ENCODE results near the gene WASF2. TPM values are rescaled to one million over a fixed set of nuclear protein-coding genes. Genes with fewer than 3 reads are reported as not detected.

The WASF2 gene
- total RNA-seq, 1 experiment from 2014 or later: 20.7 TPM

DNA sequence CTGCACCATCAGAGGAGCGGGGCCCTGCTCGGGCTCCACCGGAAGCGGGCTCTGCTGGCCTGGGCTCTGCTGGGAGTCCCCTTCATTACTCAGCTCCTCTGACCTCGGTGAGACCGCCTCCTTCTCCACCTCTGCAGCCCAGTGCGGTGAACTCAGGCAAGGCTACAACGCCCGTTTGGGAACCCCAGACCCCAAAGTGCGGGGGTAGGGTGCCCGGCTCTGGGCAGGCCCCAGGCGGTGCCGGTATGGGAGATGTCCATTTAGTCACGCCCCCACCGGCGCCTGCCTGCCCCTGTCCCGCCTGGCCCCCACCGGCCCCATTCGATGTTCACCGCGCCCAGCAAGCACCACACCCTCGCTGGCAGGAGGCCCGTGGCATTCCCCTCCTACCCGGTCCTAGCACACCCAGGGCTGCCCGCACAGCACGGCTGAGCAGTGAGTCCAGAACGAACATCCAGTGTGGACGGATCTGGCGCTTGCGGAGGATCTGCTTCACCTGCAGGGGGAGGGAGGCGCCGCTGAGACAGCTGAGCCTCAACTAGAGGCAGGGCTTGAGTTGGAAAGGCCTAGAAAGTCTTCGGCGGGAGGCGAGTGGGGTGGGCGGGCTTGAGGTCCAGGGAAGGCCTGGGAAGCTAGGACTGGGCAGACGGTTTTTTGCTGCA is 133.2 kb downstream of the WASF2 start:
- CTCF ChIA-PET: no interaction called here
- Histone ChIP-seq H3F3A (ENCODE audit: low read length, unreplicated experiment) (no peaks in the 10 kb centered on the region), H3K9me3 (ENCODE audit: low read length) (no peaks in the 10 kb centered on the region), H3K79me2 (ENCODE audit: low read length) (no peaks in the 10 kb centered on the region), H3K27me3 (ENCODE audit: low read length) (no peaks in the 10 kb centered on the region), H3K4me3 (ENCODE audit: low read length) (no peak overlapping the region), H4K20me1 (ENCODE audit: low read length) (no peaks in the 10 kb centered on the region), H3K4me1 (ENCODE audit: insufficient read depth, low read length) (no peaks in the 10 kb centered on the region), H3K9ac (ENCODE audit: low read length) (no peak overlapping the region), H2AFZ (ENCODE audit: low read length) (no peak overlapping the region), H3K36me3 (ENCODE audit: low read depth, low read length) (peaks cover 12% of the 10 kb centered on the region), H3K4me2 (ENCODE audit: low read length) (no peak overlapping the region), H3K9me2 (replicated peaks; ENCODE audit: low read length) (no peaks in the 10 kb centered on the region), H3K27ac (ENCODE audit: low read length) (no peak overlapping the region)
- no TSS peak for BruUV-seq (replicated peaks)
- POLR2A ChIA-PET (ENCODE audit: unreplicated experiment): no interaction called here
- TF ChIP-seq EZH2 (IDR thresholded peaks at IDR 0.05; ENCODE audit: low read length, unreplicated experiment) (no peak), EZH2phosphoT487 (IDR thresholded peaks at IDR 0.05; ENCODE audit: borderline replicate concordance, low read length) (no peak)
- TF ChIP-seq, protein P1, sequence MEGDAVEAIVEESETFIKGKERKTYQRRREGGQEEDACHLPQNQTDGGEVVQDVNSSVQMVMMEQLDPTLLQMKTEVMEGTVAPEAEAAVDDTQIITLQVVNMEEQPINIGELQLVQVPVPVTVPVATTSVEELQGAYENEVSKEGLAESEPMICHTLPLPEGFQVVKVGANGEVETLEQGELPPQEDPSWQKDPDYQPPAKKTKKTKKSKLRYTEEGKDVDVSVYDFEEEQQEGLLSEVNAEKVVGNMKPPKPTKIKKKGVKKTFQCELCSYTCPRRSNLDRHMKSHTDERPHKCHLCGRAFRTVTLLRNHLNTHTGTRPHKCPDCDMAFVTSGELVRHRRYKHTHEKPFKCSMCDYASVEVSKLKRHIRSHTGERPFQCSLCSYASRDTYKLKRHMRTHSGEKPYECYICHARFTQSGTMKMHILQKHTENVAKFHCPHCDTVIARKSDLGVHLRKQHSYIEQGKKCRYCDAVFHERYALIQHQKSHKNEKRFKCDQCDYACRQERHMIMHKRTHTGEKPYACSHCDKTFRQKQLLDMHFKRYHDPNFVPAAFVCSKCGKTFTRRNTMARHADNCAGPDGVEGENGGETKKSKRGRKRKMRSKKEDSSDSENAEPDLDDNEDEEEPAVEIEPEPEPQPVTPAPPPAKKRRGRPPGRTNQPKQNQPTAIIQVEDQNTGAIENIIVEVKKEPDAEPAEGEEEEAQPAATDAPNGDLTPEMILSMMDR (conservative IDR thresholded peaks at IDR 0.05; ENCODE audit: low read depth, low read length): no peak
- DNase-seq (no peak), ATAC-seq (no peak)
- intact Hi-C loops (cut with micrococcal nuclease): no loop called here

DNA sequence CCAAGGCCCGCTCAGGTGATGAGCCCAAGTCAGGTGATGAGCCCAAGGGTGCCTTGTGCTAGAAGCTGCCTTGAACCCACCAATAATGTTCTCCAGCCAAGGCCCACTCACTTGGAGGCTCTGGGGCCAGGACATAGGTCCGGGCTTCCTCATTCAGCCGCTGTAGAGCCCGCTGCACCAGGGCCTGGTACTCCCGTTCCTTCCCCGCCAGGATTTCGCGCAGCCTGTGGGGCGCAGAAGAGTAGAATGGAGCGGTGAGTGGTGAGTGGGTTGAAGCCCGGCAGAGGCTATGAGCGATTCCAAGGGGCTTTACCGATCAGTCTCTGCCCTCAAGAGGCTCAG is 133.7 kb downstream of the WASF2 start:
- Histone ChIP-seq H4K20me1 (ENCODE audit: low read length) (no peaks in the 10 kb centered on the region), H2AFZ (ENCODE audit: low read length) (no peak overlapping the region), H3K4me1 (ENCODE audit: insufficient read depth, low read length) (no peaks in the 10 kb centered on the region), H3K4me2 (ENCODE audit: low read length) (no peak overlapping the region), H3K4me3 (ENCODE audit: low read length) (no peak overlapping the region), H3F3A (ENCODE audit: low read length, unreplicated experiment) (no peaks in the 10 kb centered on the region), H3K9ac (ENCODE audit: low read length) (no peak overlapping the region), H3K36me3 (ENCODE audit: low read depth, low read length) (peaks cover 12% of the 10 kb centered on the region), H3K79me2 (ENCODE audit: low read length) (no peaks in the 10 kb centered on the region), H3K9me2 (replicated peaks; ENCODE audit: low read length) (no peaks in the 10 kb centered on the region), H3K27ac (ENCODE audit: low read length) (no peak overlapping the region), H3K27me3 (ENCODE audit: low read length) (no peaks in the 10 kb centered on the region), H3K9me3 (ENCODE audit: low read length) (no peaks in the 10 kb centered on the region)
- CTCF ChIA-PET: no interaction called here
- intact Hi-C loops (cut with micrococcal nuclease): no loop called here
- no peak for TF ChIP-seq EZH2phosphoT487 (IDR thresholded peaks at IDR 0.05; ENCODE audit: borderline replicate concordance, low read length)
- TF ChIP-seq, protein P1 (conservative IDR thresholded peaks at IDR 0.05; ENCODE audit: low read depth, low read length): no peak
- ATAC-seq: no peak
- POLR2A ChIA-PET (ENCODE audit: unreplicated experiment): no interaction called here
- no peak for DNase-seq
- BruUV-seq (replicated peaks): no TSS peak

DNA sequence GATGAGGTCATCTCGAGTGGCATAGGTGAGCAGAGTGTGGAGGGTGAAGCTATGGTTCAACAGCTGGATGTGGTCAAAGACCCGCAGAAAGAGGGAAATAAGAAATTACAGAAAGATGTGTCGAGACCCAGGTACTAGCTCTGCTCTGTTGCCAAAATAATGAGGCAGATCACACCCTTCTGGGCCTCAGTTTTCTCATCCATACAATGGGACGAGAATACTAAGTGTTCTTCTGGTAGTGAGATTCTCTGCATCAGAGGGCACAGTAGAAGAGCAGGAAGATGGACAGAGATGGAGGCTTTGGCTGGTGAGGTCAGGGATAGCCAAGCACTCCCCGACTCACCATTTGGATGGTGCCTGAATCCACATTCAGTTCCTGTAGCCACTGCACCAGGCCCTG is 134.3 kb downstream of the WASF2 start:
- H3K27ac ChIP-seq (ENCODE audit: low read length): no peak overlapping the region
- POLR2A ChIA-PET (ENCODE audit: unreplicated experiment): no interaction called here
- no peaks in the 10 kb centered on the region for H3K27me3 ChIP-seq (ENCODE audit: low read length)
- no peaks in the 10 kb centered on the region for H3F3A ChIP-seq (ENCODE audit: low read length, unreplicated experiment)
- H3K4me1 ChIP-seq (ENCODE audit: insufficient read depth, low read length): no peaks in the 10 kb centered on the region
- ATAC-seq: no peak
- no peaks in the 10 kb centered on the region for H3K9me2 ChIP-seq (replicated peaks; ENCODE audit: low read length)
- CTCF ChIA-PET: no interaction called here
- TF ChIP-seq EZH2 (IDR thresholded peaks at IDR 0.05; ENCODE audit: low read length, unreplicated experiment): no peak
- TF ChIP-seq, protein P1 (conservative IDR thresholded peaks at IDR 0.05; ENCODE audit: low read depth, low read length): no peak
- TF ChIP-seq EZH2phosphoT487 (IDR thresholded peaks at IDR 0.05; ENCODE audit: borderline replicate concordance, low read length): no peak
- no peak overlapping the region for H3K4me3 ChIP-seq (ENCODE audit: low read length)
- no peak overlapping the region for H3K9ac ChIP-seq (ENCODE audit: low read length)
- no peak overlapping the region for H3K4me2 ChIP-seq (ENCODE audit: low read length)
- H3K79me2 ChIP-seq (ENCODE audit: low read length): no peaks in the 10 kb centered on the region
- no peaks in the 10 kb centered on the region for H3K9me3 ChIP-seq (ENCODE audit: low read length)
- H2AFZ ChIP-seq (ENCODE audit: low read length): no peak overlapping the region
- intact Hi-C loops (cut with micrococcal nuclease): no loop called here
- H4K20me1 ChIP-seq (ENCODE audit: low read length): no peaks in the 10 kb centered on the region
- peaks cover 12% of the 10 kb centered on the region for H3K36me3 ChIP-seq (ENCODE audit: low read depth, low read length)
- BruUV-seq (replicated peaks): no TSS peak
- no peak for DNase-seq

Other genes starting within 250 kb of the WASF2 start
- gene TMEM222, start 168.0 kb downstream of the WASF2 start, total RNA-seq (2014; rRNA removed): 50.3 and 57.4 TPM in 2 replicates
- 26.8 and 34.3 TPM in 2 replicates for gene SYTL1, start 148.1 kb downstream of the WASF2 start, total RNA-seq (2014; rRNA removed)
- gene MAP3K6, start 123.2 kb downstream of the WASF2 start, total RNA-seq (2014; rRNA removed): 25.1 and 44.5 TPM in 2 replicates
- not detected in 2 replicates for gene FCN3, start 115.3 kb downstream of the WASF2 start, total RNA-seq (2014; rRNA removed)
- 0.40 and 0.47 TPM in 2 replicates for gene CD164L2, start 106.8 kb downstream of the WASF2 start, total RNA-seq (2014; rRNA removed)
- 4.7 TPM in 2 replicates for gene GPR3, start 97.5 kb downstream of the WASF2 start, total RNA-seq (2014; rRNA removed)
- 15.2 and 20.4 TPM in 2 replicates for gene AHDC1, start 114.0 kb upstream of the WASF2 start, total RNA-seq (2014; rRNA removed)
- gene FGR, start 145.0 kb upstream of the WASF2 start, total RNA-seq (2014; rRNA removed): not detected in 2 replicates
- gene IFI6, start 182.0 kb upstream of the WASF2 start, total RNA-seq (2014; rRNA removed): 15.7 and 16.5 TPM in 2 replicates
- 9.6 and 9.9 TPM in 2 replicates for gene FAM76A, start 235.8 kb upstream of the WASF2 start, total RNA-seq (2014; rRNA removed)

Data from PC-3 (cell line).